Measurements from ENCODE around the gene TNS3.

TNS3 gene

DNA sequence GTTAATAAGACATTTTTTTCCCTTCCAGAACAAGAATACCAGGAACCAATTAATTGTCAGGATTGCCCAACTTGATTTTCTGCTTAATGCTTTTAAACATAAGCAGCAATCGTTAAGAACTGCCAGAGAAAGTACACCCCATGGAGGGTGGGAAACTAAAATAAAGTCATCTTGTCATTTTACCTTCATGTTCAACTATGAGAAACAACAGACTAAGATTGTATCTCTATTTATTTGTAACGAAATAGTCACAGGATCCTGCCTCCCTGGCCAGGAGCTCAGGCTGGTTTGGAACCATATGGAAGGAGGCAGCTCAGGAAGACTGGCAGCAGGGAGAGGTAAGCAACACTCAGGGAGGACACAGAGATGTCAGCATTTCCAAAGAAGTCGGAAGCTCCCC, 129.6 kb downstream of the TNS3 start:
- H3K27ac ChIP-seq (ENCODE audit: low read depth, low read length), result no peak overlapping the region
- H3F3A ChIP-seq (ENCODE audit: control insufficient read depth, insufficient read depth), result no peaks in the 10 kb centered on the region
- H3K36me3 ChIP-seq (ENCODE audit: control insufficient read depth, low read length), result no peaks in the 10 kb centered on the region
- TF ChIP-seq, protein P1, sequence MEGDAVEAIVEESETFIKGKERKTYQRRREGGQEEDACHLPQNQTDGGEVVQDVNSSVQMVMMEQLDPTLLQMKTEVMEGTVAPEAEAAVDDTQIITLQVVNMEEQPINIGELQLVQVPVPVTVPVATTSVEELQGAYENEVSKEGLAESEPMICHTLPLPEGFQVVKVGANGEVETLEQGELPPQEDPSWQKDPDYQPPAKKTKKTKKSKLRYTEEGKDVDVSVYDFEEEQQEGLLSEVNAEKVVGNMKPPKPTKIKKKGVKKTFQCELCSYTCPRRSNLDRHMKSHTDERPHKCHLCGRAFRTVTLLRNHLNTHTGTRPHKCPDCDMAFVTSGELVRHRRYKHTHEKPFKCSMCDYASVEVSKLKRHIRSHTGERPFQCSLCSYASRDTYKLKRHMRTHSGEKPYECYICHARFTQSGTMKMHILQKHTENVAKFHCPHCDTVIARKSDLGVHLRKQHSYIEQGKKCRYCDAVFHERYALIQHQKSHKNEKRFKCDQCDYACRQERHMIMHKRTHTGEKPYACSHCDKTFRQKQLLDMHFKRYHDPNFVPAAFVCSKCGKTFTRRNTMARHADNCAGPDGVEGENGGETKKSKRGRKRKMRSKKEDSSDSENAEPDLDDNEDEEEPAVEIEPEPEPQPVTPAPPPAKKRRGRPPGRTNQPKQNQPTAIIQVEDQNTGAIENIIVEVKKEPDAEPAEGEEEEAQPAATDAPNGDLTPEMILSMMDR (IDR thresholded peaks at IDR 0.05; ENCODE audit: low read depth, low read length, poor library complexity, severe bottlenecking), result no peak
- no peak for TF ChIP-seq EZH2phosphoT487 (IDR thresholded peaks at IDR 0.05; ENCODE audit: borderline replicate concordance, low read length)
- no peaks in the 10 kb centered on the region for H3K79me2 ChIP-seq (ENCODE audit: control insufficient read depth, low read length)
- H4K20me1 ChIP-seq (ENCODE audit: control insufficient read depth, insufficient read depth, low read depth, low read length), result no peaks in the 10 kb centered on the region
- no peak overlapping the region for H3K4me2 ChIP-seq (ENCODE audit: low read length)
- no peaks in the 10 kb centered on the region for H3K9me3 ChIP-seq (ENCODE audit: control insufficient read depth, insufficient read depth, low read length)
- H3K4me1 ChIP-seq (ENCODE audit: control insufficient read depth, low read length), result no peaks in the 10 kb centered on the region
- H3K27me3 ChIP-seq (ENCODE audit: control insufficient read depth, low read length), result no peaks in the 10 kb centered on the region
- H3K9me2 ChIP-seq (replicated peaks; ENCODE audit: control insufficient read depth, low read length), result no peaks in the 10 kb centered on the region
- H3K4me3 ChIP-seq (ENCODE audit: low read length), result no peak overlapping the region

GRCh38 chr7:47451851-47452205, 130.1 kb downstream of the TNS3 start:
- Histone ChIP-seq H3K9me2 (replicated peaks; ENCODE audit: control insufficient read depth, low read length) (no peaks in the 10 kb centered on the region), H4K20me1 (ENCODE audit: control insufficient read depth, insufficient read depth, low read depth, low read length) (no peaks in the 10 kb centered on the region), H3K4me1 (ENCODE audit: control insufficient read depth, low read length) (no peaks in the 10 kb centered on the region), H3K9me3 (ENCODE audit: control insufficient read depth, insufficient read depth, low read length) (no peaks in the 10 kb centered on the region), H3K27me3 (ENCODE audit: control insufficient read depth, low read length) (no peaks in the 10 kb centered on the region), H3K4me3 (ENCODE audit: low read length) (no peak overlapping the region), H3F3A (ENCODE audit: control insufficient read depth, insufficient read depth) (no peaks in the 10 kb centered on the region), H3K36me3 (ENCODE audit: control insufficient read depth, low read length) (no peaks in the 10 kb centered on the region), H3K79me2 (ENCODE audit: control insufficient read depth, low read length) (no peaks in the 10 kb centered on the region), H3K27ac (ENCODE audit: low read depth, low read length) (no peak overlapping the region), H3K4me2 (ENCODE audit: low read length) (no peak overlapping the region)
- TF ChIP-seq EZH2phosphoT487 (IDR thresholded peaks at IDR 0.05; ENCODE audit: borderline replicate concordance, low read length), result no peak
- TF ChIP-seq, protein P1 (IDR thresholded peaks at IDR 0.05; ENCODE audit: low read depth, low read length, poor library complexity, severe bottlenecking), result no peak

DNA sequence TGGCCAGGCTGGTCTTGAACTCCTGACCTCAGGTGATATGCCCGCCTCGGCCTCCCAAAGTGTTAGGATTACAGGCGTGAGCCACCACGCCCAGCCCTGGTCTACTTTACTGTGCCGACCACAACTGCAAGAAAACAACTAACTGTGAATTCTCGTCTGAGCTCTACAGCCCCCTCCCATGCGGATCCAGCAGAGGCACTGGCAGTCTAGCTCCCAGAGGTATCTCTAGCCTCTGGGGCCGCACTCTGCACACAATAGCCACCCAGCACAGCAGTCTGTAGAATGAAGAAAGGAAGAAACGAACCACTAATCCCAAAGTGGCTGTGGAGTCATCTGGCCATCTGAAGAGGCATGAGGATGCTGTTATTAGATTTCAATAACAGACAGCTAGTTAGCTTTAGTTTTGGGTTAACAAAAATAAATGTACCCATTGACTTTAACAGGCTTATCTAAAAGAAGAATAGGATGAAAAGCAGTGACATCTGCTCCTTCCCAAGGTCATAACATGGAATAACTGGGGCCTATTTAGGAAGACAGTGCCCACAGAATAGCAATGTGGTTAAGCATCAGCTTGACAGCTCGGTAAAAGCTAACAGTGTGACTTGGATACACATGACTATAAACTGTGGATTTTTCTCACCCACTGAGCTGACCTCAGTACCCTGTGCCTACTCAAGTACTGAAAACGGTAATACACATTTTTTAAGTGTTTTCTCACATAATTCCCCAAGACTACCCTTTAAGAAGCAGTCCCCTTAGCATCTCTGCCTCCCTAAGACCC, 131.9 kb downstream of the TNS3 start:
- no peaks in the 10 kb centered on the region for H3K9me3 ChIP-seq (ENCODE audit: control insufficient read depth, insufficient read depth, low read length)
- no peaks in the 10 kb centered on the region for H4K20me1 ChIP-seq (ENCODE audit: control insufficient read depth, insufficient read depth, low read depth, low read length)
- no peak overlapping the region for H3K4me3 ChIP-seq (ENCODE audit: low read length)
- no peaks in the 10 kb centered on the region for H3K9me2 ChIP-seq (replicated peaks; ENCODE audit: control insufficient read depth, low read length)
- H3K4me2 ChIP-seq (ENCODE audit: low read length), result no peak overlapping the region
- no peaks in the 10 kb centered on the region for H3K79me2 ChIP-seq (ENCODE audit: control insufficient read depth, low read length)
- H3K27me3 ChIP-seq (ENCODE audit: control insufficient read depth, low read length), result no peaks in the 10 kb centered on the region
- TF ChIP-seq, protein P1 (IDR thresholded peaks at IDR 0.05; ENCODE audit: low read depth, low read length, poor library complexity, severe bottlenecking), result no peak
- no peak for TF ChIP-seq EZH2phosphoT487 (IDR thresholded peaks at IDR 0.05; ENCODE audit: borderline replicate concordance, low read length)
- H3K36me3 ChIP-seq (ENCODE audit: control insufficient read depth, low read length), result no peaks in the 10 kb centered on the region
- peaks cover 2% of the 10 kb centered on the region; the same call in 1 of the 2 replicates for H3K4me1 ChIP-seq (ENCODE audit: control insufficient read depth, low read length)
- no peak overlapping the region for H3K27ac ChIP-seq (ENCODE audit: low read depth, low read length)
- no peaks in the 10 kb centered on the region for H3F3A ChIP-seq (ENCODE audit: control insufficient read depth, insufficient read depth)

Data from DOHH2 (cell line).